Measurements from ENCODE around the gene DMAC1. TPM values are rescaled to one million over a fixed set of nuclear protein-coding genes. Genes with fewer than 3 reads are reported as not detected.
A peak's percentile ranks its signal among the peaks of the same experiment; 100 is the strongest.

Gene DMAC1
- total RNA-seq, 2 experiments from 2014 or later, result 9.5 to 9.9 TPM

DNA sequence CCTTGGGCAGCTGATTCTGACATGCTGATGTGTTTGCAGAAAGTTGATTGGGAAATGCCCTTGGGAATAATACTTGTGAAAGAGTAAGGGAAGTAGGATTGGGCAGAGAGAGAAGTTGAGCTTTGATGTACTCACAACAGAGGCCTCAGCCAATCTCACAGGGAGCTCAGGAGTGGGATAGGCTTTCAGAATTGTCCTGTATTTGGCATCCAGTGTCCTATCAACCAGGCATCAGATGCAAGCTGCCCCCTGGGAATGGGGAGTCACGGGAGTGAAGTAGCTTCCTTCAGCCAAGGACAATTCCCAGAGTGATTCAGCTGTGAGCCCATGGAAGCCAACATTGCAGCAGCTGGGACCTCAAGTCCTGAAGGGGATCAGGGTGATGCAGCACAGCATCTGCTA is 39.6 kb downstream of the DMAC1 start:
- CTCF ChIA-PET, result no interaction called here
- peaks cover 0 to 6% of the 10 kb centered on the region in 2 experiments for H3K9me3 ChIP-seq (ENCODE audit: control insufficient read depth in 1 of 2, insufficient read depth in 1 of 2, low read length in 2 of 2)
- no peaks in the 10 kb centered on the region for H3K27me3 ChIP-seq (ENCODE audit: control insufficient read depth in 1 of 2, insufficient read depth in 2 of 2, low read length in 2 of 2)
- peaks cover 5% of the 10 kb centered on the region for H3K4me1 Mint-ChIP-seq (ENCODE audit: low read depth)
- TF ChIP-seq, protein P1, sequence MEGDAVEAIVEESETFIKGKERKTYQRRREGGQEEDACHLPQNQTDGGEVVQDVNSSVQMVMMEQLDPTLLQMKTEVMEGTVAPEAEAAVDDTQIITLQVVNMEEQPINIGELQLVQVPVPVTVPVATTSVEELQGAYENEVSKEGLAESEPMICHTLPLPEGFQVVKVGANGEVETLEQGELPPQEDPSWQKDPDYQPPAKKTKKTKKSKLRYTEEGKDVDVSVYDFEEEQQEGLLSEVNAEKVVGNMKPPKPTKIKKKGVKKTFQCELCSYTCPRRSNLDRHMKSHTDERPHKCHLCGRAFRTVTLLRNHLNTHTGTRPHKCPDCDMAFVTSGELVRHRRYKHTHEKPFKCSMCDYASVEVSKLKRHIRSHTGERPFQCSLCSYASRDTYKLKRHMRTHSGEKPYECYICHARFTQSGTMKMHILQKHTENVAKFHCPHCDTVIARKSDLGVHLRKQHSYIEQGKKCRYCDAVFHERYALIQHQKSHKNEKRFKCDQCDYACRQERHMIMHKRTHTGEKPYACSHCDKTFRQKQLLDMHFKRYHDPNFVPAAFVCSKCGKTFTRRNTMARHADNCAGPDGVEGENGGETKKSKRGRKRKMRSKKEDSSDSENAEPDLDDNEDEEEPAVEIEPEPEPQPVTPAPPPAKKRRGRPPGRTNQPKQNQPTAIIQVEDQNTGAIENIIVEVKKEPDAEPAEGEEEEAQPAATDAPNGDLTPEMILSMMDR (IDR thresholded peaks at IDR 0.05), result no peak
- intact Hi-C loops (cut with DNase I, micrococcal nuclease), result no loop called here
- no peaks in the 10 kb centered on the region for H3K36me3 Mint-ChIP-seq (ENCODE audit: low read depth)
- H3K27ac Mint-ChIP-seq, result no peak overlapping the region
- no peaks in the 10 kb centered on the region for H3K9me3 Mint-ChIP-seq
- no peaks in the 10 kb centered on the region for H3K27me3 Mint-ChIP-seq
- no peak overlapping the region for H3K4me3 ChIP-seq (ENCODE audit: low read length)
- ATAC-seq (ENCODE audit: poor library complexity) (no peak), DNase-seq (no peak)
- no peaks in the 10 kb centered on the region for H3K36me3 ChIP-seq (ENCODE audit: insufficient read depth, low read length)
- POLR2A ChIA-PET, result no interaction called here
- no peaks in the 10 kb centered on the region for H3K4me1 ChIP-seq (ENCODE audit: insufficient read depth, low read length)
- no peak overlapping the region for H3K4me3 Mint-ChIP-seq
- H3K27ac ChIP-seq (ENCODE audit: low read depth in 1 of 2, low read length in 2 of 2), result no peak overlapping the region

- no peaks in the 10 kb centered on the region for H3K9me3 Mint-ChIP-seq
- H3K36me3 Mint-ChIP-seq (ENCODE audit: low read depth), result no peaks in the 10 kb centered on the region
- no peaks in the 10 kb centered on the region for H3K27me3 Mint-ChIP-seq
- TF ChIP-seq, protein P1 (IDR thresholded peaks at IDR 0.05), result no peak
- Histone ChIP-seq H3K4me3 (ENCODE audit: low read length) (no peak overlapping the region), H3K36me3 (ENCODE audit: insufficient read depth, low read length) (no peaks in the 10 kb centered on the region), H3K9me3 (ENCODE audit: control insufficient read depth in 1 of 2, insufficient read depth in 1 of 2, low read length in 2 of 2) (no peaks in the 10 kb centered on the region), H3K4me1 (ENCODE audit: insufficient read depth, low read length) (no peaks in the 10 kb centered on the region), H3K27ac (ENCODE audit: low read depth in 1 of 2, low read length in 2 of 2) (no peak overlapping the region), H3K27me3 (ENCODE audit: control insufficient read depth in 1 of 2, insufficient read depth in 2 of 2, low read length in 2 of 2) (no peaks in the 10 kb centered on the region)
- POLR2A ChIA-PET, result no interaction called here
- H3K27ac Mint-ChIP-seq, result no peak overlapping the region
- CTCF ChIA-PET, result no interaction called here
- peak; percentile 29 for ATAC-seq (ENCODE audit: poor library complexity)
- peak in 4 of 14 experiments; percentile 3 to 33 (median 22) for DNase-seq
- intact Hi-C loops (cut with DNase I, micrococcal nuclease), result no loop called here
- no peak overlapping the region for H3K4me3 Mint-ChIP-seq
- H3K4me1 Mint-ChIP-seq (ENCODE audit: low read depth), result peaks cover 5% of the 10 kb centered on the region
These were observed 43.5 kb downstream of the DMAC1 start for GRCh38 chr9:7756088-7756487.

DNA sequence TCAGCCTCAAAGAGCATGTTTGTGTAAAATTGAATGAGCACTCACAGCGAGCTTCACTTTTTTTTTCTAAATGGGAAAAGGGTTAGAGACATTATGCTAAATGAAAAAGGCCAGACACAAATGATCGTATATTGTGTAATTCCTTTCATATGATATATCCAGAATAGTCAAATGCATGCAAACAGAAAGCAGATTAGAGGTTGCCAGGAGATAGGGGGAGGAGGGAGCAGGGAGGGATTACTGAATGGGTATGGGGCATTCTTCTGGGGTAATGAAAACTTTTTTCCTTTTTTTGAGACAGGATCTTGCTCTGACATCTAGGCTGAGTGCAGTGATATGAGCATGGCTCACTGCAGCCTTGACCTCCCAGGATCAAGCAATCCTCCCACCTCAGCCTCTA is 47.1 kb downstream of the DMAC1 start:
- Histone ChIP-seq H3K36me3 (ENCODE audit: insufficient read depth, low read length) (no peaks in the 10 kb centered on the region), H3K27me3 (ENCODE audit: control insufficient read depth in 1 of 2, insufficient read depth in 2 of 2, low read length in 2 of 2) (no peaks in the 10 kb centered on the region), H3K9me3 (ENCODE audit: control insufficient read depth in 1 of 2, insufficient read depth in 1 of 2, low read length in 2 of 2) (no peaks in the 10 kb centered on the region), H3K4me1 (ENCODE audit: insufficient read depth, low read length) (no peaks in the 10 kb centered on the region), H3K4me3 (ENCODE audit: low read length) (no peak overlapping the region), H3K27ac (ENCODE audit: low read depth in 1 of 2, low read length in 2 of 2) (no peak overlapping the region)
- no peak overlapping the region for H3K27ac Mint-ChIP-seq
- DNase-seq (no peak), ATAC-seq (ENCODE audit: poor library complexity) (no peak)
- ChIA-PET POLR2A (no interaction called here), CTCF (interaction anchor here (1.7 kb wide), 1 partner anchor 18 kb away, joined by 3 read pairs; no protein-coding TSS in a partner anchor)
- H3K36me3 Mint-ChIP-seq (ENCODE audit: low read depth), result no peaks in the 10 kb centered on the region
- no peaks in the 10 kb centered on the region for H3K9me3 Mint-ChIP-seq
- TF ChIP-seq, protein P1 (IDR thresholded peaks at IDR 0.05), result no peak
- H3K27me3 Mint-ChIP-seq, result peaks cover 6% of the 10 kb centered on the region
- intact Hi-C loops (cut with DNase I, micrococcal nuclease), result no loop called here
- no peak overlapping the region for H3K4me3 Mint-ChIP-seq
- H3K4me1 Mint-ChIP-seq (ENCODE audit: low read depth), result peaks cover 2% of the 10 kb centered on the region

Data from CD4-positive, alpha-beta T cell (primary cell).